K562 (cell line): Measurements from ENCODE around the gene RNU11. TPM values are rescaled to one million over a fixed set of nuclear protein-coding genes. Genes with fewer than 3 reads are reported as not detected.

ENCODE experiments used
- BACH1 ChIP-seq: fragments of 200-800 bp; sonication (Bioruptor generic); IDR thresholded peaks from 2 replicates; pipeline ENCODE4 v1.6.1; 2016; ENCODE audit warnings: missing genetic modification characterization, missing compliant biosample characterization
- BCOR ChIP-seq: fragments of 450-650 bp; IDR thresholded peaks from 2 replicates; pipeline ENCODE4 v1.6.1; 2016
- CBX2 ChIP-seq: fragments of 200-600 bp; sonication (generic); IDR thresholded peaks from one replicate; pipeline ENCODE4 v1.6.1; 2012; ENCODE audit warnings: mild to moderate bottlenecking, low read length, inconsistent platforms; ENCODE audit not compliant: insufficient read depth, poor library complexity, severe bottlenecking
- ERF ChIP-seq: fragments of 450-650 bp; formaldehyde crosslinking; IDR thresholded peaks from 2 replicates; pipeline ENCODE4 v1.4.0; 2020; ENCODE audit warnings: mild to moderate bottlenecking, mixed read lengths
- ETV1 ChIP-seq: fragments of 450-650 bp; conservative IDR thresholded peaks from 2 replicates; pipeline ENCODE4 v1.6.1; 2016; ENCODE audit warnings: missing genetic modification characterization, control low read depth, low read depth, missing compliant biosample characterization
- ETV5 ChIP-seq: sonication (generic); formaldehyde crosslinking; IDR thresholded peaks from 2 replicates; pipeline ENCODE4 v1.4.0; 2020; ENCODE audit warnings: low read depth, mild to moderate bottlenecking, missing genetic modification reagents
- GATAD2B ChIP-seq: fragments of 450-650 bp; IDR thresholded peaks from 2 replicates; pipeline ENCODE4 v1.6.1; 2017; ENCODE audit warnings: mild to moderate bottlenecking, borderline replicate concordance
- GTF2B ChIP-seq: IDR thresholded peaks from 2 replicates; pipeline ENCODE4 v1.6.1; 2011; ENCODE audit not compliant: insufficient read length; ENCODE audit errors: extremely low read depth
- HDAC1 ChIP-seq, 2 experiments: fragments of 450-650 bp; IDR thresholded peaks; 2 replicates each; pipeline ENCODE4 v1.6.1; 2016 to 2017; ENCODE audit warnings: inconsistent platforms in 1 of 2, mild to moderate bottlenecking in 1 of 2, moderate library complexity in 1 of 2
- KDM1A ChIP-seq, 2 experiments: fragments of 450-650 bp; IDR thresholded peaks; 2 replicates each; pipeline ENCODE4 v1.6.1; 2016; ENCODE audit warnings: mild to moderate bottlenecking in 2 of 2
- KLF10 ChIP-seq: fragments of 250-450 bp; sonication (Bioruptor Pico); IDR thresholded peaks from 2 replicates; pipeline ENCODE4 v1.6.1; 2021; ENCODE audit warnings: matching md5 sums
- MXD1 ChIP-seq: fragments of 250-450 bp; sonication (Bioruptor Pico); IDR thresholded peaks from 2 replicates; pipeline ENCODE4 v1.8.0; 2021; ENCODE audit warnings: borderline replicate concordance, mild to moderate bottlenecking, moderate library complexity; ENCODE audit not compliant: poor library complexity, severe bottlenecking
- NCOA4 ChIP-seq: fragments of 450-650 bp; IDR thresholded peaks from 2 replicates; pipeline ENCODE4 v1.6.1; 2018; ENCODE audit warnings: mild to moderate bottlenecking; ENCODE audit not compliant: partially characterized antibody
- NCOR1 ChIP-seq: fragments of 450-650 bp; IDR thresholded peaks from 2 replicates; pipeline ENCODE4 v1.6.1; 2016; ENCODE audit warnings: mild to moderate bottlenecking, moderate library complexity
- NR2C2 ChIP-seq, 2 experiments: fragments of 200-800 bp in 1 of 2; sonication (Bioruptor generic) in 1 of 2; sonication (generic) in 1 of 2; formaldehyde crosslinking in 1 of 2; IDR thresholded peaks; 2 replicates each; pipeline versions ENCODE4 v1.6.1 to v1.8.0; 2016 to 2022; ENCODE audit warnings: mild to moderate bottlenecking in 1 of 2, missing compliant biosample characterization in 1 of 2, missing genetic modification characterization in 1 of 2, missing genetic modification reagents in 1 of 2
- NR4A1 ChIP-seq, 2 experiments: fragments of 250-450 bp in 1 of 2; fragments of 450-650 bp in 1 of 2; sonication (Bioruptor Pico) in 1 of 2; IDR thresholded peaks; 2 replicates each; pipeline versions ENCODE4 v1.4.0 to v1.6.1; 2016 to 2020; ENCODE audit warnings: mild to moderate bottlenecking in 2 of 2, missing compliant biosample characterization in 1 of 2, missing genetic modification characterization in 1 of 2, moderate library complexity in 1 of 2
- TARDBP ChIP-seq: fragments of 450-650 bp; IDR thresholded peaks from 2 replicates; pipeline ENCODE4 v1.6.1; 2016
- TEAD4 ChIP-seq, 2 experiments: sonication (generic) in 1 of 2; formaldehyde crosslinking in 1 of 2; IDR thresholded peaks; 2 replicates each; pipeline versions ENCODE4 v1.6.1 to v1.8.0; 2012 to 2022; ENCODE audit warnings: borderline replicate concordance in 1 of 2, inconsistent platforms in 1 of 2, low read length in 1 of 2, mild to moderate bottlenecking in 1 of 2, missing genetic modification reagents in 1 of 2
- ZBTB2 ChIP-seq: fragments of 450-650 bp; IDR thresholded peaks from 2 replicates; pipeline ENCODE4 v1.6.1; 2016; ENCODE audit warnings: antibody characterized with exemption
- ZNF274 ChIP-seq: IDR thresholded peaks from 2 replicates; pipeline ENCODE4 v1.6.1; 2011; ENCODE audit warnings: low read depth, mild to moderate bottlenecking, low read length, moderate library complexity, borderline replicate concordance
- ZNF280B ChIP-seq: fragments of 250-450 bp; sonication (Bioruptor Pico); IDR thresholded peaks from 2 replicates; pipeline ENCODE4 v1.5.1; 2021; ENCODE audit warnings: mild to moderate bottlenecking
- ZNF316 ChIP-seq: fragments of 450-650 bp; IDR thresholded peaks from 2 replicates; pipeline ENCODE4 v1.6.1; 2016
- ZNF384 ChIP-seq: IDR thresholded peaks from 2 replicates; pipeline ENCODE4 v1.6.1; 2012; ENCODE audit warnings: low read depth, low read length, improper control_type of control experiment
- ZNF583 ChIP-seq: fragments of 250-450 bp; sonication (Bioruptor Pico); IDR thresholded peaks from 2 replicates; pipeline ENCODE4 v1.4.0; 2020
- ZNF77 ChIP-seq: fragments of 250-450 bp; sonication (Bioruptor Pico); IDR thresholded peaks from 2 replicates; pipeline ENCODE4 v1.5.0; 2020
- polyA plus RNA-seq, 8 experiments: library from polyadenylated mRNA; depleted of rRNA in 4 of 8; stranded (reverse) in 5 of 8; unstranded in 3 of 8; fragments of >200 nt; fragmentation: Nextera tagmentation in 2 of 8; fragmentation: Illumina TruSeq in 1 of 8; extraction: Ambion mirVana in 2 of 8; extraction: Trizol in 1 of 8; gene quantifications; 2 replicates each; pipeline versions ENCODE4 v1.2.1 to v1.2.3, GENCODE V29; 2011 to 2014; ENCODE audit warnings: inconsistent platforms in 1 of 8, missing spikeins in 1 of 8
- total RNA-seq, 7 experiments: library from RNA; depleted of rRNA in 6 of 7; stranded (reverse); fragments of >200 nt in 6 of 7; fragmentation: Illumina TruSeq in 2 of 7; extraction: Trizol in 2 of 7; gene quantifications; 2 replicates each; pipeline versions ENCODE4 v1.2.1 to v1.2.3, GENCODE V29; 2011 to 2021; ENCODE audit warnings: low replicate concordance in 1 of 7

RNU11 gene
- total and polyA plus RNA-seq, 9 of the 15 experiments (the other 6 are each of a cell fraction or from before 2014, with no cell fraction given), result not detected

GRCh38 chr1:28642847-28643635 is 5.4 kb upstream of the RNU11 start, which contains the start of gene TAF12 (continued):
- TF ChIP-seq NCOA4 (no peak), ETV1 (tag) (peak; percentile 94), NCOR1 (peak; percentile 72), ZNF384 (no peak; the same call in 1 of the 2 replicates), CBX2 (no peak), GTF2B (peak; percentile 27), BCOR (peak; percentile 53), KDM1A (IDR thresholded peaks at IDR 0.05) (no peak), GATAD2B (peak; percentile 94), NR2C2 (CRISPR knock-in tag; IDR thresholded peaks at IDR 0.05) (peak; percentile 54; the same call in 1 of the 2 replicates), NR2C2 (tag; IDR thresholded peaks at IDR 0.05) (peak; percentile 89), BACH1 (tag) (peak; percentile 78; the same call in 1 of the 2 replicates), ETV5 (CRISPR knock-in tag) (peak; percentile 98), TARDBP (0 out of 2 replicates have a peak, but pooled peaks have one; percentile 65), KLF10 (CRISPR knock-in tag) (no peak), MXD1 (CRISPR knock-in tag) (peak; percentile 78), ZNF316 (no peak), ZBTB2 (peak; percentile 92), ERF (peak; percentile 74; the same call in 1 of the 2 replicates), ZNF77 (CRISPR knock-in tag) (no peak), ZNF274 (no peak), NR4A1 (CRISPR knock-in tag; IDR thresholded peaks at IDR 0.05) (no peak), NR4A1 (tag; IDR thresholded peaks at IDR 0.05) (no peak), ZNF280B (no peak), ZNF583 (CRISPR knock-in tag) (no peak), HDAC1 (IDR thresholded peaks at IDR 0.05) (peak in 1 of 2 experiments; percentile 83; a peak in 2 of 4 replicates), TEAD4 (IDR thresholded peaks at IDR 0.05; ENCODE audit: low read length) (peak; percentile 48; the same call in 1 of the 2 replicates), TEAD4 (CRISPR knock-in tag; IDR thresholded peaks at IDR 0.05; ENCODE audit: borderline replicate concordance) (no peak)
